CD14-positive monocyte (primary cell): Measurements from ENCODE around the gene IMPDH1. TPM values are rescaled to one million over a fixed set of nuclear protein-coding genes. Genes with fewer than 3 reads are reported as not detected.
A peak's percentile ranks its signal among the peaks of the same experiment; 100 is the strongest.

Experiments used
- DNase-seq, 3 donors: peaks; one replicate each; pipeline ENCODE4 v3.0.0-alpha.2; 2011 to 2022
- H2AFZ ChIP-seq: 2 replicates; pipeline ENCODE4 v1.6.0; 2012; ENCODE audit warnings: mild to moderate bottlenecking, low read depth, low read length, inconsistent platforms; ENCODE audit not compliant: insufficient read depth, poor library complexity, severe bottlenecking
- H3K27ac ChIP-seq, 2 donors: 1 replicate in 1 of 2; 2 replicates in 1 of 2; pipeline ENCODE4 v1.5.1; 2012 to 2013; ENCODE audit warnings: low read length in 2 of 2, control low read depth in 1 of 2, inconsistent platforms in 1 of 2, low read depth in 1 of 2, mild to moderate bottlenecking in 1 of 2
- H3K27me3 ChIP-seq, 2 donors: one replicate each; pipeline versions ENCODE4 v1.6.0 to v1.6.1; 2011 to 2013; ENCODE audit warnings: low read length in 2 of 2; ENCODE audit not compliant: control insufficient read depth in 2 of 2, insufficient read depth in 2 of 2
- H3K36me3 ChIP-seq, 2 donors: replicated peaks in 1 of 2; 1 replicate in 1 of 2; 2 replicates in 1 of 2; pipeline versions ENCODE4 v1.5.1 to v1.6.1; 2012 to 2013; ENCODE audit warnings: low read length in 2 of 2, control low read depth in 1 of 2, inconsistent platforms in 1 of 2, mild to moderate bottlenecking in 1 of 2; ENCODE audit not compliant: insufficient read depth in 2 of 2, control insufficient read depth in 1 of 2
- H3K4me1 ChIP-seq, 2 donors: 1 replicate in 1 of 2; 2 replicates in 1 of 2; pipeline versions ENCODE4 v1.5.1 to v1.6.1; 2012 to 2013; ENCODE audit warnings: low read length in 2 of 2, control low read depth in 1 of 2, inconsistent platforms in 1 of 2, mild to moderate bottlenecking in 1 of 2, moderate library complexity in 1 of 2; ENCODE audit not compliant: insufficient read depth in 2 of 2, control insufficient read depth in 1 of 2
- H3K4me2 ChIP-seq: replicated peaks from 2 replicates; pipeline ENCODE3; 2012; ENCODE audit warnings: low read length, moderate library complexity, mild to moderate bottlenecking; ENCODE audit not compliant: poor library complexity, severe bottlenecking; ENCODE audit errors: extremely low read depth
- H3K4me3 ChIP-seq, 3 experiments: fragments of 200-600 bp in 1 of 3; sonication (generic) in 1 of 3; replicated peaks in 1 of 3; 1 replicate in 2 of 3; 2 replicates in 1 of 3; pipeline ENCODE4 v1.5.1; 2011 to 2013; ENCODE audit warnings: low read length in 3 of 3, mild to moderate bottlenecking in 3 of 3, control low read depth in 2 of 3, low read depth in 2 of 3, inconsistent platforms in 1 of 3, moderate library complexity in 1 of 3
- H3K79me2 ChIP-seq: 2 replicates; pipeline ENCODE4 v1.6.0; 2012; ENCODE audit warnings: mild to moderate bottlenecking, control low read depth, inconsistent platforms, low read length, moderate library complexity; ENCODE audit not compliant: insufficient read depth
- H3K9ac ChIP-seq: 2 replicates; pipeline ENCODE4 v1.6.0; 2017; ENCODE audit warnings: low read length, mild to moderate bottlenecking; ENCODE audit not compliant: insufficient read depth, poor library complexity, severe bottlenecking
- H3K9me3 ChIP-seq, 2 donors: replicated peaks in 1 of 2; 1 replicate in 1 of 2; 2 replicates in 1 of 2; pipeline versions ENCODE4 v1.5.1 to v1.6.1; 2012 to 2013; ENCODE audit warnings: low read length in 2 of 2, control low read depth in 1 of 2; ENCODE audit not compliant: control insufficient read depth in 1 of 2, insufficient read depth in 1 of 2
- H4K20me1 ChIP-seq: 2 replicates; pipeline ENCODE4 v1.6.0; 2012; ENCODE audit warnings: mild to moderate bottlenecking, low read length, control low read depth, moderate library complexity; ENCODE audit not compliant: insufficient read depth
- H3K27ac Mint-ChIP-seq, 7 donors: one replicate each; pipeline ENCODE4 v1.8.0; 2020; ENCODE audit warnings: mild to moderate bottlenecking in 7 of 7, mixed read lengths in 7 of 7, moderate library complexity in 6 of 7, inconsistent platforms in 2 of 7
- H3K27me3 Mint-ChIP-seq, 3 donors: one replicate each; pipeline ENCODE4 v1.8.0; 2021 to 2022; ENCODE audit warnings: low read depth in 3 of 3, mild to moderate bottlenecking in 3 of 3, mixed read lengths in 3 of 3, moderate library complexity in 3 of 3, inconsistent platforms in 1 of 3
- H3K36me3 Mint-ChIP-seq, 2 donors: one replicate each; pipeline ENCODE4 v1.8.0; 2020; ENCODE audit warnings: mixed read lengths in 2 of 2, inconsistent platforms in 1 of 2, mild to moderate bottlenecking in 1 of 2
- H3K4me1 Mint-ChIP-seq: one replicate; pipeline ENCODE4 v1.8.0; 2020; ENCODE audit warnings: mild to moderate bottlenecking, mixed read lengths
- H3K4me3 Mint-ChIP-seq, 2 donors: one replicate each; pipeline ENCODE4 v1.8.0; 2020; ENCODE audit warnings: mild to moderate bottlenecking in 2 of 2, mixed read lengths in 2 of 2, moderate library complexity in 1 of 2
- H3K9me3 Mint-ChIP-seq, 7 donors: one replicate each; pipeline ENCODE4 v1.8.0; 2020 to 2022; ENCODE audit warnings: mixed read lengths in 7 of 7, mild to moderate bottlenecking in 6 of 7, moderate library complexity in 6 of 7, inconsistent platforms in 2 of 7
- CTCF ChIP-seq: fragments of 200-600 bp; IDR thresholded peaks from one replicate; pipeline ENCODE4 v1.8.0; 2022; ENCODE audit warnings: antibody characterized with exemption, mild to moderate bottlenecking
- WGBS: methylation state at CpG from one replicate; pipeline ENCODE4 v1.1.5; 2013; ENCODE audit warnings: missing lambda C conversion rate; ENCODE audit not compliant: insufficient coverage; 5-methylcytosine and 5-hydroxymethylcytosine counted together
- intact Hi-C, 2 donors: fragments of 100-400 bp; cut with micrococcal nuclease; formaldehyde crosslinking; loops; one replicate each; pipeline versions ENCODE4 v1.15.0 to v1.15.1; 2023
- polyA plus RNA-seq, 3 donors: library from polyadenylated mRNA; depleted of rRNA in 1 of 3; unstranded in 2 of 3; stranded (reverse) in 1 of 3; fragments of 300-500 nt in 2 of 3; fragments of >200 nt in 1 of 3; fragmentation: Illumina TruSeq in 2 of 3; gene quantifications; 1 replicate in 2 of 3; 2 replicates in 1 of 3; pipeline ENCODE4 v1.2.3, GENCODE V29; 2012 to 2021

Gene IMPDH1
- polyA plus RNA-seq, 3 donors, result 110 to 259 (median 152) TPM

GRCh38 chr7:128420773-128421172, 11.0 kb upstream of the IMPDH1 start:
- H3K4me2 ChIP-seq, result no peak overlapping the region
- TF ChIP-seq CTCF, result no peak
- H3K9me3 Mint-ChIP-seq, result no peaks in the 10 kb centered on the region
- H3K79me2 ChIP-seq, result no peaks in the 10 kb centered on the region
- no peak for DNase-seq
- H3K4me3 ChIP-seq, result no peak overlapping the region
- no peak overlapping the region for H3K9ac ChIP-seq
- peaks cover 34 to 48% of the 10 kb centered on the region in 2 donors for H3K4me1 ChIP-seq
- H3K27me3 Mint-ChIP-seq, result peaks cover 0 to 3% (median under 1%) of the 10 kb centered on the region in 3 donors
- peak overlapping the region in 1 of 7 donors; percentile 15 for H3K27ac Mint-ChIP-seq
- no peaks in the 10 kb centered on the region for H4K20me1 ChIP-seq
- H3K36me3 ChIP-seq, result no peaks in the 10 kb centered on the region
- intact Hi-C loops, result no loop called here
- no CpG with 5 or more reads among the region's 1 CpG for WGBS
- H2AFZ ChIP-seq, result no peak overlapping the region
- H3K27me3 ChIP-seq, result no peaks in the 10 kb centered on the region
- H3K9me3 ChIP-seq, result no peaks in the 10 kb centered on the region
- peaks cover 22% of the 10 kb centered on the region for H3K4me1 Mint-ChIP-seq
- H3K36me3 Mint-ChIP-seq, result no peaks in the 10 kb centered on the region
- H3K4me3 Mint-ChIP-seq, result no peak overlapping the region
- H3K27ac ChIP-seq, result no peak overlapping the region

GRCh38 chr7:128419257-128419656, 9.5 kb upstream of the IMPDH1 start:
- WGBS, result 100% methylated on average over 3 of the region's 7 CpGs
- no peak for TF ChIP-seq CTCF
- Histone ChIP-seq H4K20me1 (no peaks in the 10 kb centered on the region), H3K27me3 (no peaks in the 10 kb centered on the region), H3K4me3 (no peak overlapping the region), H3K9me3 (no peaks in the 10 kb centered on the region), H3K4me2 (no peak overlapping the region), H3K4me1 (peaks cover 26 to 40% of the 10 kb centered on the region in 2 donors), H3K27ac (no peak overlapping the region), H3K36me3 (no peaks in the 10 kb centered on the region), H3K9ac (no peak overlapping the region), H2AFZ (no peak overlapping the region), H3K79me2 (no peaks in the 10 kb centered on the region)
- Mint-ChIP-seq H3K27ac (no peak overlapping the region), H3K27me3 (peaks cover 0 to 3% (median 3%) of the 10 kb centered on the region in 3 donors), H3K9me3 (no peaks in the 10 kb centered on the region), H3K4me1 (peaks cover 22% of the 10 kb centered on the region), H3K4me3 (no peak overlapping the region), H3K36me3 (no peaks in the 10 kb centered on the region)
- intact Hi-C loops, result no loop called here
- DNase-seq, result no peak
